SIG-M5 treated with dmso at 0.1 percent for 504 hours (cell line): ENCODE data around the gene GAS2L1.

Source experiments
- DNase-seq: peaks from one replicate; lab custom pipeline; 2025; ENCODE audit not compliant: unreplicated experiment; lab: John Stamatoyannopoulos, UW

GAS2L1 gene

GRCh38 chr22:29325785-29326315 is 19.4 kb downstream of the GAS2L1 start:
- no peak for DNase-seq

GRCh38 chr22:29326481-29326880 is 20.0 kb downstream of the GAS2L1 start:
- no peak for DNase-seq

GRCh38 chr22:29327089-29327764 is 20.8 kb downstream of the GAS2L1 start:
- no peak for DNase-seq

GRCh38 chr22:29328055-29328454 is 21.6 kb downstream of the GAS2L1 start:
- DNase-seq: no peak

- no peak for DNase-seq
Observed at GRCh38 chr22:29328566-29329500, 22.4 kb downstream of the GAS2L1 start.

- DNase-seq: no peak
Observed at GRCh38 chr22:29329581-29329980, 23.1 kb downstream of the GAS2L1 start.

- no peak for DNase-seq
Observed at GRCh38 chr22:29330291-29330690, 23.8 kb downstream of the GAS2L1 start.

- peak; percentile 99 for DNase-seq
Observed at GRCh38 chr22:29330753-29331152, 24.3 kb downstream of the GAS2L1 start.

GRCh38 chr22:29331213-29331612 is 24.8 kb downstream of the GAS2L1 start:
- no peak for DNase-seq

- no peak for DNase-seq
Observed at GRCh38 chr22:29331658-29332300, 25.3 kb downstream of the GAS2L1 start.

- DNase-seq: no peak
Observed at GRCh38 chr22:29332886-29333496, 26.5 kb downstream of the GAS2L1 start.

- no peak for DNase-seq
Observed at GRCh38 chr22:29334148-29334547, 27.7 kb downstream of the GAS2L1 start.

- DNase-seq: no peak
Observed at GRCh38 chr22:29334696-29335344, 28.4 kb downstream of the GAS2L1 start.

- DNase-seq: no peak
Observed at GRCh38 chr22:29335656-29336055, 29.2 kb downstream of the GAS2L1 start.

GRCh38 chr22:29336751-29337490 is 30.5 kb downstream of the GAS2L1 start:
- no peak for DNase-seq

- DNase-seq: no peak
Observed at GRCh38 chr22:29337631-29338284, 31.3 kb downstream of the GAS2L1 start.

- DNase-seq: no peak
Observed at GRCh38 chr22:29338398-29338797, 31.9 kb downstream of the GAS2L1 start.

- no peak for DNase-seq
Observed at GRCh38 chr22:29339381-29340235, 33.2 kb downstream of the GAS2L1 start.
